Stimulated activated CD4-positive, alpha-beta T cell treated with anti-CD3 and anti-CD28 coated beads, TNF-alpha, amount 100 ng/mL, for 24 hours (primary cell): ENCODE measurements around the gene NSFL1C.
"Not testable (repeated sequence)": the region's sequence is repeated elsewhere in the genome, so short reads cannot be mapped to it uniquely, and the experiment has no call there.

Experiments
- DNase-seq, 3 experiments: peaks; one replicate each; pipeline ENCODE4 v3.0.0-alpha.2; 2020; ENCODE audit warnings: low read depth in 3 of 3

The NSFL1C gene

GRCh38 chr20:1424336-1424735 lies 42.3 kb downstream of the NSFL1C start:
- no peak for DNase-seq

- DNase-seq = no peak
Observed at GRCh38 chr20:1423625-1424106, 43.0 kb downstream of the NSFL1C start.

GRCh38 chr20:1423206-1423605 lies 43.4 kb downstream of the NSFL1C start:
- no peak for DNase-seq

GRCh38 chr20:1422753-1423152 lies 43.9 kb downstream of the NSFL1C start:
- no peak for DNase-seq

- DNase-seq = no peak
Observed at GRCh38 chr20:1420066-1420465, 46.6 kb downstream of the NSFL1C start.

GRCh38 chr20:1418350-1418749 lies 48.3 kb downstream of the NSFL1C start:
- DNase-seq = no peak

- no peak for DNase-seq
Observed at GRCh38 chr20:1417790-1418189, 48.9 kb downstream of the NSFL1C start.

- no peak for DNase-seq
Observed at GRCh38 chr20:1417273-1417672, 49.4 kb downstream of the NSFL1C start.

- DNase-seq = no peak
Observed at GRCh38 chr20:1415667-1416468, 50.8 kb downstream of the NSFL1C start.

GRCh38 chr20:1414982-1415381 lies 51.7 kb downstream of the NSFL1C start:
- DNase-seq = no peak

GRCh38 chr20:1405801-1406200 lies 60.8 kb downstream of the NSFL1C start:
- no peak for DNase-seq

- no peak for DNase-seq
Observed at GRCh38 chr20:1403624-1404023, 63.0 kb downstream of the NSFL1C start.

- DNase-seq = no peak
Observed at GRCh38 chr20:1402149-1402548, 64.5 kb downstream of the NSFL1C start.

- no peak for DNase-seq
Observed at GRCh38 chr20:1401451-1401907, 65.2 kb downstream of the NSFL1C start.

- DNase-seq = not testable (repeated sequence)
Observed at GRCh38 chr20:1399678-1400366, 66.8 kb downstream of the NSFL1C start.

GRCh38 chr20:1398185-1398584 lies 68.5 kb downstream of the NSFL1C start:
- DNase-seq = not testable (repeated sequence)

- no peak for DNase-seq
Observed at GRCh38 chr20:1397710-1398109, 68.9 kb downstream of the NSFL1C start.

GRCh38 chr20:1396702-1397101 lies 69.9 kb downstream of the NSFL1C start:
- DNase-seq = no peak

- DNase-seq = no peak
Observed at GRCh38 chr20:1396264-1396663, 70.4 kb downstream of the NSFL1C start.

- DNase-seq = no peak
Observed at GRCh38 chr20:1394686-1395085, 72.0 kb downstream of the NSFL1C start.

- DNase-seq = no peak
Observed at GRCh38 chr20:1393507-1393882, 73.2 kb downstream of the NSFL1C start.

- peak; percentile 82 to 88 (median 84) for DNase-seq
Observed at GRCh38 chr20:1392693-1393506, 73.7 kb downstream of the NSFL1C start, which contains the start of gene FKBP1A. TSS of gene FKBP1A (minus strand) at chr20:1393054. CDS start at chr20:1392998, 56 bp downstream.
